Measurements from ENCODE around the gene MARCOL. TPM values are rescaled to one million over a fixed set of nuclear protein-coding genes. Genes with fewer than 3 reads are reported as not detected.

Gene MARCOL
- total and polyA plus RNA-seq, 10 of the 15 experiments (the other 5 are each of a cell fraction or from before 2014, with no cell fraction given): 1.4 TPM; not detected in 9

GRCh38 chr5:148206620-148207019 is 31.7 kb upstream of the MARCOL start:
- Histone ChIP-seq H3K4me3 (no peak overlapping the region), H3K9me3 (replicated peaks; ENCODE audit: control insufficient read depth, insufficient read depth, low read length) (no peaks in the 10 kb centered on the region), H3K27me3 (replicated peaks in 1 of 2; ENCODE audit: control insufficient read depth in 2 of 2, insufficient read depth in 2 of 2, low read length in 1 of 2) (no peaks in the 10 kb centered on the region), H2AFZ (ENCODE audit: control insufficient read depth, low read depth, low read length) (no peak overlapping the region), H4K20me1 (ENCODE audit: control insufficient read depth, insufficient read depth) (no peaks in the 10 kb centered on the region), H3K79me2 (ENCODE audit: control insufficient read depth, insufficient read depth, low read length) (no peaks in the 10 kb centered on the region), H3K4me2 (ENCODE audit: control insufficient read depth, insufficient read depth) (no peak overlapping the region), H3K4me1 (ENCODE audit: control insufficient read depth, insufficient read depth, low read length) (no peaks in the 10 kb centered on the region), H3K9ac (ENCODE audit: control insufficient read depth, insufficient read depth, low read length) (no peak overlapping the region), H3K27ac (ENCODE audit: control insufficient read depth, insufficient read depth) (no peak overlapping the region), H3K36me3 (ENCODE audit: control insufficient read depth in 2 of 2, insufficient read depth in 2 of 2, low read length in 1 of 2) (no peaks in the 10 kb centered on the region)
- FAIRE-seq (no peak), ATAC-seq (no peak), DNase-seq (ENCODE audit: low read depth, low spot score) (no peak)
- ChIA-PET RAD21 (ENCODE audit: unreplicated experiment) (no interaction called here), CTCF (no interaction called here), POLR2A (no interaction called here), SMC1A (ENCODE audit: uncharacterized antibody, unreplicated experiment) (no interaction called here)
- BruUV-seq (replicated peaks): no TSS peak
- WGBS (ENCODE audit: insufficient coverage, insufficient replicate concordance, low lambda C conversion rate, missing lambda C conversion rate): 0% methylated on average over 1 of the region's 1 CpG
- in situ Hi-C loops (cut with MboI) (no loop called here), intact Hi-C loops (cut with micrococcal nuclease; ENCODE audit: unreplicated experiment) (no loop called here)
- no peak for TF ChIP-seq TAF1 (IDR thresholded peaks at IDR 0.05; ENCODE audit: borderline replicate concordance, low read depth, low read length)
- no peak for TF ChIP-seq SREBF1 (IDR thresholded peaks at IDR 0.05; ENCODE audit: low read length)
- no peak for TF ChIP-seq ZNF622 (IDR thresholded peaks at IDR 0.05)
- no peak for TF ChIP-seq ZNF384 (IDR thresholded peaks at IDR 0.05; ENCODE audit: borderline replicate concordance, low read depth, low read length)
- no peak for TF ChIP-seq BACH1 (IDR thresholded peaks at IDR 0.05; ENCODE audit: borderline replicate concordance)
- TF ChIP-seq EZH2 (IDR thresholded peaks at IDR 0.05; ENCODE audit: borderline replicate concordance, control insufficient read depth, low read depth, low read length): no peak
- no peak for TF ChIP-seq PAX5 (IDR thresholded peaks at IDR 0.05; ENCODE audit: borderline replicate concordance, low read depth, low read length)
- no peak for TF ChIP-seq E4F1 (IDR thresholded peaks at IDR 0.05; ENCODE audit: borderline replicate concordance, partially characterized antibody)
- TF ChIP-seq SP1 (IDR thresholded peaks at IDR 0.05; ENCODE audit: low read depth, low read length): no peak
- no peak for TF ChIP-seq ESRRA (IDR thresholded peaks at IDR 0.05; ENCODE audit: low read length)
- TF ChIP-seq WRNIP1 (IDR thresholded peaks at IDR 0.05; ENCODE audit: borderline replicate concordance, low read depth, low read length): no peak
- TF ChIP-seq EED (IDR thresholded peaks at IDR 0.05; ENCODE audit: low read depth): no peak
- TF ChIP-seq BCLAF1 (IDR thresholded peaks at IDR 0.05): no peak
- no peak for TF ChIP-seq GABPA (IDR thresholded peaks at IDR 0.05; ENCODE audit: low read depth)
- TF ChIP-seq YY1 (IDR thresholded peaks at IDR 0.05; ENCODE audit: low read depth, low read length): no peak
- TF ChIP-seq BCL3 (IDR thresholded peaks at IDR 0.05; ENCODE audit: borderline replicate concordance, insufficient read depth, low read depth, low read length, poor library complexity, severe bottlenecking): no peak
- no peak for TF ChIP-seq NFYA (IDR thresholded peaks at IDR 0.05; ENCODE audit: borderline replicate concordance, low read depth, low read length)
- TF ChIP-seq PKNOX1 (IDR thresholded peaks at IDR 0.05): no peak

All from GM12878 (cell line).